ENCODE results near the gene HELZ. TPM values are rescaled to one million over a fixed set of nuclear protein-coding genes. Genes with fewer than 3 reads are reported as not detected.

Gene HELZ
- total and polyA plus RNA-seq, 2 experiments from 2014 or later = 32.7 to 77.2 TPM

- H3K79me2 ChIP-seq = no peaks in the 10 kb centered on the region
- no peaks in the 10 kb centered on the region for H3K4me1 ChIP-seq (ENCODE audit: insufficient read depth)
- no peak overlapping the region for H3K27ac ChIP-seq
- no peaks in the 10 kb centered on the region for H3K9me2 ChIP-seq (replicated peaks; ENCODE audit: insufficient read depth)
- H3K9me3 ChIP-seq (ENCODE audit: low read depth) = no peaks in the 10 kb centered on the region
- no peak overlapping the region for H2AFZ ChIP-seq
- no peak overlapping the region for H3K4me3 ChIP-seq
- TF ChIP-seq, protein P1, sequence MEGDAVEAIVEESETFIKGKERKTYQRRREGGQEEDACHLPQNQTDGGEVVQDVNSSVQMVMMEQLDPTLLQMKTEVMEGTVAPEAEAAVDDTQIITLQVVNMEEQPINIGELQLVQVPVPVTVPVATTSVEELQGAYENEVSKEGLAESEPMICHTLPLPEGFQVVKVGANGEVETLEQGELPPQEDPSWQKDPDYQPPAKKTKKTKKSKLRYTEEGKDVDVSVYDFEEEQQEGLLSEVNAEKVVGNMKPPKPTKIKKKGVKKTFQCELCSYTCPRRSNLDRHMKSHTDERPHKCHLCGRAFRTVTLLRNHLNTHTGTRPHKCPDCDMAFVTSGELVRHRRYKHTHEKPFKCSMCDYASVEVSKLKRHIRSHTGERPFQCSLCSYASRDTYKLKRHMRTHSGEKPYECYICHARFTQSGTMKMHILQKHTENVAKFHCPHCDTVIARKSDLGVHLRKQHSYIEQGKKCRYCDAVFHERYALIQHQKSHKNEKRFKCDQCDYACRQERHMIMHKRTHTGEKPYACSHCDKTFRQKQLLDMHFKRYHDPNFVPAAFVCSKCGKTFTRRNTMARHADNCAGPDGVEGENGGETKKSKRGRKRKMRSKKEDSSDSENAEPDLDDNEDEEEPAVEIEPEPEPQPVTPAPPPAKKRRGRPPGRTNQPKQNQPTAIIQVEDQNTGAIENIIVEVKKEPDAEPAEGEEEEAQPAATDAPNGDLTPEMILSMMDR (IDR thresholded peaks at IDR 0.05; ENCODE audit: poor library complexity) = no peak
- no peak for TF ChIP-seq EZH2phosphoT487 (IDR thresholded peaks at IDR 0.05; ENCODE audit: low read depth, severe bottlenecking, unreplicated experiment)
- no peak for TF ChIP-seq EZH2 (IDR thresholded peaks at IDR 0.05; ENCODE audit: borderline replicate concordance)
- H3K4me2 ChIP-seq = no peak overlapping the region
- H3K36me3 ChIP-seq (replicated peaks; ENCODE audit: insufficient read depth, low read depth) = no peaks in the 10 kb centered on the region
- DNase-seq (ENCODE audit: low spot score) = no peak
- H3K27me3 ChIP-seq = no peaks in the 10 kb centered on the region
- H4K20me1 ChIP-seq (ENCODE audit: insufficient read depth, poor library complexity, severe bottlenecking) = no peaks in the 10 kb centered on the region
These were observed 121.3 kb downstream of the HELZ start for GRCh38 chr17:67123699-67124098.

DNA sequence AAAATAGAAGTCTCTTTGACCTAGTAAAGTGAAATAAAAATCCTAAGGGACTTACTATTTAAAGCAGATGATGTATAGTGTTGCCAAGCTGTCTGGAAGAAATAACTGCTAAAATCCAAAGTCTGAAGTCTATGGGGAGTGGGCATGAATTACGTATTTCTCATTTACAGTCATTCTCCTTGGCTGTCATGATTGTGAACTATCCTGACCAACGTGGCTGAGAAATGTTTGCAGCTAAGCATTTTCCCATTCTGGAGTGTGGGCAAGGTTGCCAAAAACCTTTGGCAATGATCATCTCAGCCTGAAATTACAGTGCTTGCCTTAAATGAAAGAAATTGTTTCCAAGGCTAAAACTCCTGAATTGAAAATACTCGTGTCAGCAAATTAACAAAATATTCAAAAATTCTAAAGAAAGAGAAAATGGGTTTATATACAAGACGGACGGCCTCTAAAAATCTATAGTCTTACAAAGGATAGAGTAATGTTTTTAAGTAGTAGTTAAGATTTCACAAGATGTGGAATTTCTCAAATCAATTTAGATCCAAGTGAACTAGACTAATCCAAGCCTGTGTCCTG, 123.6 kb downstream of the HELZ start:
- no peak overlapping the region for H3K4me3 ChIP-seq
- H3K4me1 ChIP-seq (ENCODE audit: insufficient read depth) = no peaks in the 10 kb centered on the region
- DNase-seq (ENCODE audit: low spot score) = no peak
- peaks cover 5% of the 10 kb centered on the region for H3K36me3 ChIP-seq (replicated peaks; ENCODE audit: insufficient read depth, low read depth)
- 86% methylated on average over 5 of the region's 5 CpGs for WGBS (ENCODE audit: low lambda C conversion rate, missing lambda C conversion rate)
- H2AFZ ChIP-seq = no peak overlapping the region
- no peaks in the 10 kb centered on the region for H3K9me3 ChIP-seq (ENCODE audit: low read depth)
- no peak overlapping the region for H3K27ac ChIP-seq
- H3K27me3 ChIP-seq = no peaks in the 10 kb centered on the region
- no peaks in the 10 kb centered on the region for H3K9me2 ChIP-seq (replicated peaks; ENCODE audit: insufficient read depth)
- H3K4me2 ChIP-seq = no peak overlapping the region
- H3K79me2 ChIP-seq = peaks cover 7% of the 10 kb centered on the region
- TF ChIP-seq EZH2phosphoT487 (IDR thresholded peaks at IDR 0.05; ENCODE audit: low read depth, severe bottlenecking, unreplicated experiment) (no peak), EZH2 (IDR thresholded peaks at IDR 0.05; ENCODE audit: borderline replicate concordance) (no peak)
- TF ChIP-seq, protein P1 (IDR thresholded peaks at IDR 0.05; ENCODE audit: poor library complexity) = no peak
- H4K20me1 ChIP-seq (ENCODE audit: insufficient read depth, poor library complexity, severe bottlenecking) = no peaks in the 10 kb centered on the region

GRCh38 chr17:67119102-67119501, 125.9 kb downstream of the HELZ start:
- no peaks in the 10 kb centered on the region for H4K20me1 ChIP-seq (ENCODE audit: insufficient read depth, poor library complexity, severe bottlenecking)
- no peak overlapping the region for H2AFZ ChIP-seq
- no peak overlapping the region for H3K27ac ChIP-seq
- no peaks in the 10 kb centered on the region for H3K9me2 ChIP-seq (replicated peaks; ENCODE audit: insufficient read depth)
- H3K4me1 ChIP-seq (ENCODE audit: insufficient read depth) = no peaks in the 10 kb centered on the region
- H3K27me3 ChIP-seq = no peaks in the 10 kb centered on the region
- H3K9me3 ChIP-seq (ENCODE audit: low read depth) = no peaks in the 10 kb centered on the region
- 97% methylated on average over 2 of the region's 2 CpGs for WGBS (ENCODE audit: low lambda C conversion rate, missing lambda C conversion rate)
- peaks cover 11% of the 10 kb centered on the region for H3K79me2 ChIP-seq
- H3K4me2 ChIP-seq = no peak overlapping the region
- no peak overlapping the region for H3K4me3 ChIP-seq
- H3K36me3 ChIP-seq (replicated peaks; ENCODE audit: insufficient read depth, low read depth) = peaks cover 7% of the 10 kb centered on the region
- TF ChIP-seq EZH2phosphoT487 (IDR thresholded peaks at IDR 0.05; ENCODE audit: low read depth, severe bottlenecking, unreplicated experiment) (no peak), EZH2 (IDR thresholded peaks at IDR 0.05; ENCODE audit: borderline replicate concordance) (no peak)
- TF ChIP-seq, protein P1 (IDR thresholded peaks at IDR 0.05; ENCODE audit: poor library complexity) = no peak
- DNase-seq (ENCODE audit: low spot score) = no peak
